ENCODE results near the gene EXOG.

The EXOG gene

DNA sequence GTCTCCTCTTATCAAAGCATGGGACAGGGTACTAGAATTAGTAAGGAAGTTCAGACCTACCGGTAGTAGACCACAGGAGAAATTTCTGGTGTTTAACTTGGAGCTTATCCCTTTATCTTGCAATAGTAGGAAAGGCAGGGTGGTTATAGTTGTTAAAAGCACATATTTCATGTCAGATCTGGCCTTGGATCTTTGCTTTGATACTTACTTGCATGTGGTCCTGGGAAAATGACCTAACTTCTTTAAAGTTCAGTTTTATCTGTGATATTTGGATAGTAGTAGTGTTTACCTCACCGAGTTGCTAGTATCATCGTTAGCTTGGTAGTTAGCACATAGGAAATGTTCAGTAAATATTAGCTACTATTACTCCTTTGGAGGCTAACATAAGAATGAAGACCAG, 15.4 kb downstream of the EXOG start:
- DNase-seq: no peak

DNA sequence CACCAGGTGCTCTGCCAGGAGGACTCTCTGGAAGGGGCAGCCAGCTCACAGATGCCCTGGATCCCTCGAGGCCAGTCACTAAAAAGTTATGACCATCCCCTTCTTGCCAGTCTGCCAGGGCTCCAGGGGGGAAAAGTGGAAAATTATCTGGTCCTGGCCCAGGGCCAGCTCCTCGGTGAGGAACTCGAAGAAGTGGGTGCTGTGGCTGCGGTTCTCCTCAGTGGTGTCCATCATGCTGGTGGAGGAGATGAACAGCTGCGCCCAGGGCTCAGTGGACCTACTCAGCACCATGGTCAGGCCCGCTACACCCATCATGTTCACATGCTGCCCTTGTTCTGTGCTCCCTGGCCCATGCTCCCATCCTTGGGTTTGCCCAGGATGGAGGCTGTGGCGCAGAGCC, 19.2 kb downstream of the EXOG start:
- DNase-seq: no peak

- no peak for DNase-seq
Measured at GRCh38 chr3:38516669-38517068, 20.5 kb downstream of the EXOG start.

DNA sequence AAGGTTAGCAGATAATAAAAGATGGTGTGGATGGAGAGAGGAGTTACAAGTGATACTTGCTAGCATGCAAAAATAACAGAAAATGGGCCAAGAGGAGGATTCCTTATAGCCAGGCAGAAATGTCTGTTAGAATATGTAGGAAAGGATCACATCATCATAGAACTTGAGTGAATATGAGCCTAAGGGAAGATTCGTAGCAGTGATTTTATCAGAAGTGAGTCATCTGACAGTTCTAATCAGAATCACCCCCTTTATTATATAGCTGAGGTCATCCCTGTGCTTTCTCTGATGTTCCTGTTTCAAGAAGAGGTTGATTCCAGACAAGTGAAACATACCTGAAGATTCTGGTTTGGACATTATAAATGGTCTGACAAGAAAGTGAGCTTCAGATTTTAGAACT, 22.9 kb downstream of the EXOG start:
- no peak for DNase-seq

GRCh38 chr3:38519651-38520050, 23.5 kb downstream of the EXOG start:
- DNase-seq: no peak

DNA sequence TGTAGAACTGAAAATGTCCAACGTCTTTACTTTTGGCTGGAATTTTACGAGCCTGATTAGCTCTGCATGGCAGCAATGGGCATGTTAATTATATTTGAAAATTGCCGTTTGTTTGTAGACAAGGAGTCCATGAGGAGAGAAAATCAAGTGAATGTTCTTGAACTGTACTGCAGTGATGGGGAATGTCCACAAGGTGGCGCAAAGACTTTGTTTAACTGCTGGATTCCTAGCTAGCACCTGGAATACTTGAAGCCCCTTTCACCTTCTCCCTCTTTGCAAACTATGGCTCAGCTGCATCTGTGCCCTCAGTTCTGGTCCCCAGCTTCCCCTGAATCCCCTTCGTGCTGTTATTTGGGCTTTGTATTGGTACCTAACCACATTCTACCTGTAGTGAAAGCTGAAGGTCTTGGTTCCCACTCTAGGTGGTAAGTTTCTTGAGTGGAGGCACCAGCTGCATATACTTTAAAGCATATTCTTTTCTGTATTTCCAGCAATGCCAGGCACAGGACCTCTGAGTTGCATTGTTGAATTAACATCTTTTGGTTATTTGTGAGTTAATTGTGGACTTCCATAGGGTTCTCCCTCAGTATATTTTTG, 25.3 kb downstream of the EXOG start:
- DNase-seq: peak; percentile 48

- no peak for DNase-seq
Measured at GRCh38 chr3:38522002-38522401, 25.9 kb downstream of the EXOG start.

GRCh38 chr3:38524141-38524739, 28.1 kb downstream of the EXOG start:
- DNase-seq: no peak

GRCh38 chr3:38526792-38527191, 30.7 kb downstream of the EXOG start:
- no peak for DNase-seq

GRCh38 chr3:38528457-38528856, 32.3 kb downstream of the EXOG start:
- DNase-seq: no peak

DNA sequence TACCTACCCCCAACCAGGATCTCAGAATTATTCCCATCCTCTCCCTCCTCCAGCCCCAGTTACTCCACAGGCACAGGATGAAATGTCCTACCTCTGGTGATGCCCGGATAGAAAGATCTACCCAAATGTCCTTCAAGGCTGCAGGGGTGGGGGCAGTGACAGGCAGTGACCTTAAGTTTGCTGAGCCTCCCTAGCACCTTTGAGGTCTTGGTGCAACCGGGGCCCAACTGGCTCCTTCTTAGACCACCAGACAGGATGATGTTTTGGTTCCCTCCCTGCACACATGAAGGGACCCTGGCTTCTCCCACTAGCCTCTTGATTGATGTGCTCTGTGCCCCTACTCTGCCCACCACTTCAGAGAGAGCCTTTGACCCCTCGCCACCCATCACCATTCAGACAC, 36.4 kb downstream of the EXOG start:
- no peak for DNase-seq

DNA sequence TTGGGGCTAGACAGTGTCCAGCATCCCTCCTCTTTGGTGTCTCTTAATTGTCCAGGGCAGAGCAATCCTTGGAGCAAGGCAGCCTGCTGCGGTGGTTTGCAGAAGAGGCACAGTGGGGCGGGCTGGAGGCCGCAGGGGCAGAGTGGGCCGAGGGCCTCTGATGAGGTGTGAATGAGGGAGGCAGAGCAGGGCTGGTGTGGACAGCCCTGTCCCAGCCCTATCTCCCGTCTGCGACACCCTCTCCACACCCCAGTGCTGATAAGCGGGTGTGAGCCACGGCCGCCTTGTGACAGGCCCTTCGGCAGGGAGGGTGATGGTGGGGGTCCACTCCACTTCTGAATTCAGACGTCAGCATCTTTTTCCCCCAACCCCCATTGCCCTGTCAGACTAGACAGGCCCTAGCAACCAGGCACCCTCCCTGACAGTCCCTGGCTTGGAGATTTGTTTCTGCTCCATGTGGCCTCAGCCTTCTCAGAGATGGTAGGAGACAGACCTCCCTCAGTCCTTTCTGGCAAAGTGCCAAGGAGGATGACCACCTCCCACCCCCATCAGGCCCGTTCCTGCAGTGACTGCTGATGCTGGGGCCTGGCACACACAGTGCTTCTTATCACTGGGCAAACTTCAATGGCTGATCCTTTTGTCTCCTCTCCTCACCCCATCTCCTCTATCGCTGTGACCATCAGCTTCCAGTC, 37.3 kb downstream of the EXOG start:
- DNase-seq: no peak

GRCh38 chr3:38534180-38534579, 38.0 kb downstream of the EXOG start:
- no peak for DNase-seq

- DNase-seq: no peak
Measured at GRCh38 chr3:38534604-38535003, 38.5 kb downstream of the EXOG start.

DNA sequence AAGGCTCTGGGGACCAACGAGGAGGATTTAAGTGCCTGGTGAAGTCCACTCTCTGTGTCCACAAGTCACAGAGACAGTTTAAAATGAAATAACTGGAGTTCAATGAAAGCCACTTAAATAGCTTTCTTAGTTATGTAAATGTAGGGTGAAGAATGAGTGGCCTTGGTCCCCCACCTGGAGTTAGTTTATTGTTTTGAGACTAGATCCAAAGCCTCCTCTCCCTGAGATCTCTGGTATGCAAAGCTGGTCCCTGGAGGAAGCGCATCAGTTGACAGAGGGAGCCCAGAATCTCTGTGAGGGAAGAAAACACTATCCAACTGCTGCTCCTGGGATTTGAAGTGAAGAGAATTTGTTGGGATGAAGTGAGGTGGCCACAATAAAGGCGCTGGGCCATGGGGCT, 40.5 kb downstream of the EXOG start:
- DNase-seq: no peak

DNA sequence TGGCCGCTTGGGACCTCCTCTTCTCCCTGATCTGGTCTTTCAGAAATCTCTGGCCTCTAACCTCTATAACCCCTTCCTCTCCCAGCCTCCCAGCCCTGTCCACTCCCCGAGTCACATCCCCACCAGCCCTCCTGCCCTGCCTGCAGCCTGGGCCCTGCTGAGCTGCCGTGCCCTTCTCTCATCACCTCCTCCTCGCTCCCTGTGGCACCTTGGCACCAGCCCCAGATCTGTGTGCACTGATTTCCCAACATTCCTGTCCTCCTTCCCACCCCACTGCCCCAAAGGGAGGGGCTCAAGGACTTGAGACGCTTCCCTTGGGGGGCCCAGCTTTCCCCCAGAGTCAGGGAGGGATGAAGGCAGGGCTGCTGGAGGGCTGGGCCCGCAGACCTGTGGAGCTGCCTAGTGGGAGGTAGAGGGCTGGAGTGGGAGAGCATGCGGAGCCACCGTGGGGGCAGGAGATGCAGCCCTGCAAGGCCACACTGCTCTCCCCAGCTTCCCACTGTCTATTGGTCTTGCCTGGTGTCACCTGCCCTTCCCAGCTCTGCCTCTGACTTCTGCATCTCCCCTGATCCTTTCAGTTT, 42.7 kb downstream of the EXOG start:
- DNase-seq: no peak

- DNase-seq: no peak
Measured at GRCh38 chr3:38541806-38542205, 45.7 kb downstream of the EXOG start.

DNA sequence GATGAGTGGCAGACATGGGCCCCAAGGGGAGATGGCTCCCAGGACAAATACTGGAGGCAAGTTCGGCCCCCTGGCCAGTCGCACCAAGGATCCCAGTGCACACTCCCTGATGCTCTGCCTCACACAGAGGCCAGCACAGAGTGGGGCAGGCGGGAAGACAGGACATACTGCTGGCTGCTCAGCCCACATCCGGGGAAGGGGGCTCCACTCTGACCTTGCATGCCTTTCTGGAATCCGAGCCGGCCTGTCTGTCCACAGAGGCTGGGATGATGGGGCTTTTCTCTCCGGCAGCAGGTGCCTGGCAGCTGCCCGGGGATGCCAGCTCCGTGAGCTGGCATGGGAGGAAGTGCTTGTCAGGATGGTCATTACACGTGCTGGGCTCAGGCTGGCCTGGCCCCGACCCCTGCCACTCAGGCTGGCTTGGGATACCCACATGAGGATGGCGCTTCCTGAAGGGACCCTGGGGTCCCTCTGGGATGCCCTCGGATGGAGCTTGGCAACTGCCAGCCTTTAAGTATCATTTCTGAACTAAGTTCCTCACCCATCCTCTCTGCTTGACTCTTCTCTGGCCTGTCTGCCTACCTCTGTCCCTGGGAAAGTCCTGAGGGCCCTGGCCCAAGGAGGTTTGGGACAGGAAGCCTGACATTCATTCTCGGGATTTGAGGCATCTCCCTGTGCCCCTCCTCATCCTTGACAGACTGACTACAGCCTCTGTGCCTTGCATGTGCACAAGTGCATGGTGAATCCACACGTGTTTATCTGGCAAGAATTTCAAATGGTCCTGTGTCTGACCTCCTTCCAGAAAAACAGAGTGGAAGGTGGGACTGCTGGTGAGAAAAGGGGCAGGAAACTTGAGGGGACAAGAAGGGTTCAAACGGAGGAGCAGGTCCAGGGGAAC, 46.5 kb downstream of the EXOG start:
- DNase-seq: no peak

DNA sequence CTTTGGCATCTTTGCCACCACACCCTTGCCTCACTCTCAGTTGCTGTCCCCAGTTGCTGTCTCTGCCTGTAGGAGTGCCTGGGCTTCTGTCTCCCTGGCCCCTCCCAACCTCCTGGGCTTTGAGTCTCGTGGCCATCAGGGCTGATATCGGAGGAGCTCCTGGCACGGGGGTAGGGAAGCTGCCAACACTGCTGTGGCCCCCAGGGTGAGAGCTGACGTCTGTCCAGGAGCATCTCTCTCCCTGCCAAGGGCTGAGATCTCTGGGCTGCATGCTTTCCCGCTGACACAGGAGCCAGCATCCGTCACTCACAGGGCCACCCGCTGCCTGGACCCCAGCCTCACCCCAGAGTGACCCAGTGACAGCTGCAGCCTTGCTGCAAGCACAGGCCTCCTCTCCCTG, 47.4 kb downstream of the EXOG start:
- no peak for DNase-seq

DNA sequence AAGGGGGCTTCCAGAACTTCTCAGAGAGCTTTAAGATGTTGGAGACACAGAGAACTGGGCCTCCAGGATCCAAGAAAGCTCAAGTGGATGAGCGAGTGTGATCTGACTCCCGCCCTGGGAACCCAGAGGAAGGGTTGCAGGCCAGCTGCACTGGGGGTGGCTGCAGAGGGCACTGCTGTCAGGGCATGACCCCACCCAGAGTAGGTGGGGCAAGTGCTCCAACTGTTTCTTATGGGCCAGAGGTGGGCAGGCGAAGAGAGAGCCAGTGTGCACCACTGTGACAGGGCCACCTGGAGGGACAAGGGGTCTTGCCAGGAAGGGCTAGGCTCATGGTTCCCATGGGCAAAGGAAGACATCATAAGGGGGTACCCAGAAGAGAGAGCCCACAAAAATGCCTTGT, 48.8 kb downstream of the EXOG start:
- no peak for DNase-seq

DNA sequence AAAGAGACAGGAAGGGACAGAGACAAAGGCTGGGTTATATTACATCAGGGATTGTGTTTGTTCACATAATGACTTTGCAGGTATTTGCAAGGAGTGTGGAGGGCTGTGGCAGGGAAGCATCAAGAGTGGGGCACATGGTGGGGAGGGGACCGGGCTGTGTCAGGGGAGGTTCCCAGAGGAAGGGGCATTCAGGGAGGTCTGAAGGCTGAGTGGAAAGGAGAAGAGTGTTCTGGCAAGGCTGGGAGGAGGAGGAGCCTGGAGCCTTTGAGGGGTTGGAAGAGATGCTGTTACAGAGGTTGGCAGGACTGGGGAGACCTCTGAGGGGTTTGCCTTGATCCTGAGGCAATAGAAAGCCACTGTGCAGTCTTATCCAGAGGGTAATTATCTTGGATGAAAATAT, 49.4 kb downstream of the EXOG start:
- no peak for DNase-seq

DNA sequence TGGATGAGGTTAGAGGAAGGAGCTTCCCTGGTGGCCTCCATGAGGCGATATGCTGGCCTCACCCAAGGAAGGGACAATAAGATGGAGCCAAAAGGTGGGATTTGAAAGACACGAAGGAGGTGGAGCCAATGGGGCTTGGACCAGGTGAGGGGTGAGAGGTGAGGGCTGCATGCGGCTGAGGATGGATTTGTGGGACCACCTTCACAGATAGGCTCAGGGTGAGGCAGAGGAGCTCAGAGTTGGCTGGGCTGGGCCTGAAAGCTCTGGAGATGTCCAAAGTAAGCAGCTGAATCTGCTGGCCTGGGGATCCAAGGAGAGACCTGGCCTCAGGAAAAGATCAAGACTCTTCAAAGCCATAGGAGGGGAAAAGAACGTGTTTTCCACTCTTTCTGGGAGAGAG, 49.8 kb downstream of the EXOG start:
- DNase-seq: no peak

Data from effector CD4-positive, alpha-beta T cell (primary cell).